Neuronal stem cell (in vitro differentiated cells): ENCODE results near the gene RAF1.

Source experiments
- DNase-seq: peaks from one replicate; pipeline ENCODE4 v3.0.0-alpha.2; 2013; ENCODE audit warnings: low spot score
- H2AFZ ChIP-seq: one replicate; pipeline ENCODE4 v1.6.1; 2013; ENCODE audit warnings: mild to moderate bottlenecking, low read length, inconsistent platforms
- H2AK5ac ChIP-seq: 2 replicates; pipeline ENCODE4 v1.6.1; 2013; ENCODE audit warnings: low read depth, mild to moderate bottlenecking, inconsistent platforms, low read length, moderate library complexity, mixed read lengths
- H2BK120ac ChIP-seq: 2 replicates; pipeline ENCODE4 v1.6.1; 2013; ENCODE audit warnings: low read depth, mild to moderate bottlenecking, inconsistent platforms, low read length, moderate library complexity, mixed read lengths
- H2BK12ac ChIP-seq: one replicate; pipeline ENCODE4 v1.6.1; 2013; ENCODE audit warnings: low read length, inconsistent platforms
- H2BK15ac ChIP-seq: 2 replicates; pipeline ENCODE4 v1.6.1; 2013; ENCODE audit warnings: mild to moderate bottlenecking, low read length, inconsistent platforms, mixed read lengths
- H2BK5ac ChIP-seq: one replicate; pipeline ENCODE4 v1.6.1; 2013; ENCODE audit warnings: inconsistent platforms, mild to moderate bottlenecking, low read length, moderate library complexity
- H3K14ac ChIP-seq: one replicate; pipeline ENCODE4 v1.6.1; 2013; ENCODE audit warnings: low read length, inconsistent platforms
- H3K18ac ChIP-seq: 2 replicates; pipeline ENCODE4 v1.6.1; 2013; ENCODE audit warnings: low read length, inconsistent platforms
- H3K23ac ChIP-seq: 2 replicates; pipeline ENCODE4 v1.6.1; 2013; ENCODE audit warnings: low read depth, mild to moderate bottlenecking, mixed read lengths, low read length, inconsistent platforms; ENCODE audit not compliant: poor library complexity
- H3K27ac ChIP-seq: replicated peaks from 3 replicates; pipeline ENCODE4 v1.5.1; 2013; ENCODE audit warnings: low read length, inconsistent platforms
- H3K27me3 ChIP-seq, 3 experiments: 2 replicates each; pipeline ENCODE4 v1.6.1; 2013; ENCODE audit warnings: low read length in 3 of 3, mild to moderate bottlenecking in 2 of 3, inconsistent platforms in 1 of 3, low read depth in 1 of 3, mixed read lengths in 1 of 3, moderate library complexity in 1 of 3; ENCODE audit not compliant: control insufficient read depth in 3 of 3, insufficient read depth in 3 of 3
- H3K36me3 ChIP-seq, 2 donors: replicated peaks in 1 of 2; 2 replicates each; pipeline ENCODE4 v1.6.1; 2013; ENCODE audit warnings: low read length in 2 of 2; ENCODE audit not compliant: control insufficient read depth in 2 of 2, insufficient read depth in 2 of 2
- H3K4ac ChIP-seq: 2 replicates; pipeline ENCODE4 v1.6.1; 2013; ENCODE audit warnings: inconsistent platforms, mild to moderate bottlenecking, low read length, moderate library complexity
- H3K4me1 ChIP-seq, 2 donors: 1 replicate in 1 of 2; 2 replicates in 1 of 2; pipeline ENCODE4 v1.6.1; 2013; ENCODE audit warnings: low read length in 2 of 2, low read depth in 1 of 2; ENCODE audit not compliant: control insufficient read depth in 2 of 2, insufficient read depth in 1 of 2
- H3K4me2 ChIP-seq: one replicate; pipeline ENCODE4 v1.6.1; 2013; ENCODE audit warnings: mild to moderate bottlenecking, low read length, inconsistent platforms; ENCODE audit not compliant: insufficient read depth, poor library complexity, severe bottlenecking
- H3K4me3 ChIP-seq, 2 donors: 2 replicates each; pipeline ENCODE4 v1.5.1; 2013; ENCODE audit warnings: low read length in 2 of 2, mild to moderate bottlenecking in 2 of 2, inconsistent platforms in 1 of 2, moderate library complexity in 1 of 2
- H3K79me1 ChIP-seq: one replicate; pipeline ENCODE4 v1.6.1; 2013; ENCODE audit warnings: low read depth, mild to moderate bottlenecking, inconsistent platforms, low read length, moderate library complexity
- H3K9ac ChIP-seq: one replicate; pipeline ENCODE4 v1.6.1; 2013; ENCODE audit warnings: mild to moderate bottlenecking, low read depth, low read length, inconsistent platforms; ENCODE audit not compliant: poor library complexity
- H3K9me3 ChIP-seq, 2 donors: replicated peaks in 1 of 2; 2 replicates each; pipeline versions ENCODE3 to v1.6.1; 2013; ENCODE audit warnings: low read length in 2 of 2, mild to moderate bottlenecking in 2 of 2, inconsistent platforms in 1 of 2, low read depth in 1 of 2, mixed read lengths in 1 of 2, moderate library complexity in 1 of 2; ENCODE audit not compliant: control insufficient read depth in 2 of 2, insufficient read depth in 1 of 2
- H4K8ac ChIP-seq: one replicate; pipeline ENCODE4 v1.6.1; 2013; ENCODE audit warnings: low read depth, mild to moderate bottlenecking, inconsistent platforms, low read length, moderate library complexity
- H4K91ac ChIP-seq: one replicate; pipeline ENCODE4 v1.6.1; 2013; ENCODE audit warnings: low read length, low read depth, mild to moderate bottlenecking, inconsistent platforms; ENCODE audit not compliant: poor library complexity
- WGBS, 2 donors: extraction: QIAGEN DNeasy Blood & Tissue Kit; methylation state at CpG; one replicate each; pipeline ENCODE4 v1.1.7; 2013; ENCODE audit warnings: missing lambda C conversion rate in 2 of 2, mixed read lengths in 1 of 2; ENCODE audit not compliant: insufficient read length in 2 of 2, insufficient replicate concordance in 1 of 2; ENCODE audit errors: extremely low coverage in 2 of 2; 5-methylcytosine and 5-hydroxymethylcytosine counted together

The RAF1 gene

GRCh38 chr3:12593473-12593872, 70.4 kb downstream of the RAF1 start:
- WGBS, 2 donors: no CpG with 5 or more reads among the region's 3 CpGs
- Histone ChIP-seq H3K4me2 (no peak overlapping the region), H3K36me3 (peaks cover 39 to 95% of the 10 kb centered on the region in 2 donors)

GRCh38 chr3:12591997-12592715, 71.8 kb downstream of the RAF1 start:
- H4K8ac ChIP-seq: no peak overlapping the region
- H2BK12ac ChIP-seq: no peak overlapping the region
- no peak overlapping the region for H3K4ac ChIP-seq
- no peak overlapping the region for H3K27ac ChIP-seq
- peaks cover 35 to 95% of the 10 kb centered on the region in 2 donors for H3K36me3 ChIP-seq
- no peak overlapping the region for H2BK15ac ChIP-seq
- no peak overlapping the region for H3K4me2 ChIP-seq
- H3K4me1 ChIP-seq: no peaks in the 10 kb centered on the region
- H3K23ac ChIP-seq: no peak overlapping the region
- no peak overlapping the region for H4K91ac ChIP-seq
- no peaks in the 10 kb centered on the region for H3K9me3 ChIP-seq
- H3K79me1 ChIP-seq: no peaks in the 10 kb centered on the region
- DNase-seq: no peak
- no peak overlapping the region for H2BK120ac ChIP-seq
- WGBS, 2 donors: no CpG with 5 or more reads among the region's 4 CpGs
- H2AK5ac ChIP-seq: no peak overlapping the region
- H3K4me3 ChIP-seq: no peak overlapping the region
- H2AFZ ChIP-seq: no peak overlapping the region
- no peaks in the 10 kb centered on the region for H3K27me3 ChIP-seq
- H3K14ac ChIP-seq: no peak overlapping the region
- no peak overlapping the region for H3K18ac ChIP-seq
- H3K9ac ChIP-seq: no peak overlapping the region
- H2BK5ac ChIP-seq: no peak overlapping the region

More at GRCh38 chr3:12593473-12593872, 70.4 kb downstream of the RAF1 start:
- Histone ChIP-seq H3K9me3 (no peaks in the 10 kb centered on the region), H2BK5ac (no peak overlapping the region), H3K4ac (no peak overlapping the region), H3K9ac (no peak overlapping the region), H3K23ac (no peak overlapping the region), H4K91ac (no peak overlapping the region), H3K4me3 (no peak overlapping the region), H3K79me1 (no peaks in the 10 kb centered on the region), H3K14ac (no peak overlapping the region), H2AK5ac (no peak overlapping the region), H2AFZ (no peak overlapping the region), H3K4me1 (no peaks in the 10 kb centered on the region), H3K18ac (no peak overlapping the region), H3K27ac (no peak overlapping the region), H2BK15ac (no peak overlapping the region), H2BK12ac (no peak overlapping the region), H4K8ac (no peak overlapping the region), H2BK120ac (no peak overlapping the region), H3K27me3 (no peaks in the 10 kb centered on the region)
- DNase-seq: no peak

- Histone ChIP-seq H2AFZ (no peak overlapping the region), H3K23ac (no peak overlapping the region), H3K27ac (no peak overlapping the region), H3K4me3 (no peak overlapping the region), H3K18ac (no peak overlapping the region), H2BK15ac (no peak overlapping the region), H4K91ac (no peak overlapping the region), H2BK120ac (no peak overlapping the region), H3K9ac (no peak overlapping the region), H3K36me3 (peaks cover 35 to 95% of the 10 kb centered on the region in 2 donors), H2AK5ac (no peak overlapping the region), H2BK12ac (no peak overlapping the region), H3K4me1 (no peaks in the 10 kb centered on the region), H3K4ac (no peak overlapping the region), H2BK5ac (no peak overlapping the region), H3K9me3 (no peaks in the 10 kb centered on the region), H3K79me1 (no peaks in the 10 kb centered on the region), H4K8ac (no peak overlapping the region), H3K27me3 (no peaks in the 10 kb centered on the region), H3K4me2 (no peak overlapping the region), H3K14ac (no peak overlapping the region)
- DNase-seq: no peak
- WGBS, 2 donors: no CpG with 5 or more reads among the region's 6 CpGs
Observed at GRCh38 chr3:12591456-12591855, 72.5 kb downstream of the RAF1 start.

- no peak overlapping the region for H3K18ac ChIP-seq
- H3K4ac ChIP-seq: no peak overlapping the region
- H4K91ac ChIP-seq: no peak overlapping the region
- no peak overlapping the region for H2BK120ac ChIP-seq
- no peaks in the 10 kb centered on the region for H3K27me3 ChIP-seq
- no peaks in the 10 kb centered on the region for H3K9me3 ChIP-seq
- no peak overlapping the region for H2BK5ac ChIP-seq
- no peak overlapping the region for H2BK15ac ChIP-seq
- no peak overlapping the region for H3K27ac ChIP-seq
- H3K4me3 ChIP-seq: no peak overlapping the region
- no peak for DNase-seq
- no peaks in the 10 kb centered on the region for H3K79me1 ChIP-seq
- H3K36me3 ChIP-seq: peaks cover 39 to 95% of the 10 kb centered on the region in 2 donors
- no peak overlapping the region for H2AFZ ChIP-seq
- H3K14ac ChIP-seq: no peak overlapping the region
- no peak overlapping the region for H3K9ac ChIP-seq
- H4K8ac ChIP-seq: no peak overlapping the region
- H3K4me1 ChIP-seq: no peaks in the 10 kb centered on the region
- H3K4me2 ChIP-seq: no peak overlapping the region
- H2BK12ac ChIP-seq: no peak overlapping the region
- H3K23ac ChIP-seq: no peak overlapping the region
- H2AK5ac ChIP-seq: no peak overlapping the region
- no CpG with 5 or more reads among the region's 4 CpGs for WGBS, 2 donors
Observed at GRCh38 chr3:12590096-12590495, 73.8 kb downstream of the RAF1 start.
